ENCODE data around the gene NUDT9.

GRCh38 chr4:87375719-87376291 lies 46.6 kb upstream of the NUDT9 start:
- TF ChIP-seq CTCF (conservative IDR thresholded peaks at IDR 0.05 in 1 of 2, IDR thresholded peaks at IDR 0.05 in 1 of 2; ENCODE audit: low read depth in 1 of 2, low read length in 2 of 2), result peak; percentile 74 to 79
- TF ChIP-seq EZH2 (IDR thresholded peaks at IDR 0.05; ENCODE audit: low read length, missing control alignments), result no peak

Measured in fibroblast of lung (primary cell).